HepG2 (cell line): ENCODE data around the gene SPATA25. TPM values are rescaled to one million over a fixed set of nuclear protein-coding genes. Genes with fewer than 3 reads are reported as not detected.

Experiments used
- AHDC1 ChIP-seq: sonication (generic); formaldehyde crosslinking; IDR thresholded peaks from 2 replicates; pipeline ENCODE4 v1.5.1; 2020; ENCODE audit warnings: mild to moderate bottlenecking, missing genetic modification reagents, borderline replicate concordance
- CHD4 ChIP-seq: fragments of 200-600 bp; sonication (generic); IDR thresholded peaks from 2 replicates; pipeline ENCODE4 v1.7.0; 2017; ENCODE audit warnings: mild to moderate bottlenecking, low read length, borderline replicate concordance
- NRL ChIP-seq: sonication (generic); formaldehyde crosslinking; IDR thresholded peaks from 2 replicates; pipeline ENCODE4 v1.5.0; 2020; ENCODE audit warnings: missing genetic modification reagents, mild to moderate bottlenecking, moderate library complexity, borderline replicate concordance
- TRIM24 ChIP-seq: sonication (generic); formaldehyde crosslinking; IDR thresholded peaks from 2 replicates; pipeline ENCODE4 v1.8.0; 2022; ENCODE audit warnings: mild to moderate bottlenecking, missing genetic modification reagents
- XBP1 ChIP-seq: sonication (generic); formaldehyde crosslinking; IDR thresholded peaks from 2 replicates; pipeline ENCODE4 v1.5.0; 2020; ENCODE audit warnings: missing genetic modification reagents
- ZNF3 ChIP-seq: IDR thresholded peaks from 2 replicates; pipeline ENCODE4 v1.7.0; 2017; ENCODE audit warnings: inconsistent platforms
- ZNF343 ChIP-seq: sonication (generic); formaldehyde crosslinking; IDR thresholded peaks from 2 replicates; pipeline ENCODE4 v1.4.0; 2020; ENCODE audit warnings: mild to moderate bottlenecking, missing genetic modification reagents
- ZSCAN31 ChIP-seq: sonication (generic); formaldehyde crosslinking; IDR thresholded peaks from 2 replicates; pipeline ENCODE4 v1.5.0; 2020; ENCODE audit warnings: low read depth, mild to moderate bottlenecking, missing genetic modification reagents
- polyA plus RNA-seq, 8 experiments: library from polyadenylated mRNA; depleted of rRNA in 3 of 8; stranded (reverse) in 7 of 8; unstranded in 1 of 8; fragments of >200 nt; fragmentation: Illumina TruSeq in 4 of 8; extraction: Trizol in 4 of 8; gene quantifications; 2 replicates each; pipeline versions ENCODE4 v1.2.1 to v1.2.3, GENCODE V29; 2011 to 2016; ENCODE audit warnings: low read depth in 4 of 8, missing spikeins in 1 of 8, mixed read lengths in 1 of 8; ENCODE audit not compliant: insufficient read depth in 1 of 8
- total RNA-seq, 5 experiments: library from RNA; depleted of rRNA; stranded (reverse); fragments of >200 nt; fragmentation: Illumina TruSeq; extraction: Trizol; gene quantifications; 2 replicates each; pipeline ENCODE4 v1.2.3, GENCODE V29; 2016; ENCODE audit warnings: low read depth in 1 of 5
- TF ChIP-seq, protein P1 (sequence below): sonication (generic); formaldehyde crosslinking; IDR thresholded peaks from 2 replicates; pipeline ENCODE4 v1.5.0; 2020; ENCODE audit warnings: mild to moderate bottlenecking, missing genetic modification reagents, moderate library complexity
- TF ChIP-seq, protein P2 (sequence below): sonication (generic); formaldehyde crosslinking; IDR thresholded peaks from 2 replicates; pipeline ENCODE4 v1.4.0; 2020; ENCODE audit warnings: mild to moderate bottlenecking, missing genetic modification reagents
- TF ChIP-seq, protein P3 (sequence below), 2 experiments: sonication (generic) in 1 of 2; formaldehyde crosslinking in 1 of 2; IDR thresholded peaks; 2 replicates each; pipeline versions ENCODE4 v1.4.0 to v1.6.1; 2016 to 2020; ENCODE audit warnings: borderline replicate concordance in 1 of 2, low read depth in 1 of 2, mild to moderate bottlenecking in 1 of 2, missing genetic modification reagents in 1 of 2

The SPATA25 gene
- total and polyA plus RNA-seq, 2 of the 13 experiments (the other 11 are each of a cell fraction or from before 2014, with no cell fraction given), result 4.8 to 7.6 TPM

- TF ChIP-seq AHDC1 (CRISPR knock-in tag) (no peak), ZSCAN31 (CRISPR knock-in tag) (no peak), XBP1 (no peak), TRIM24 (CRISPR knock-in tag) (no peak), ZNF343 (CRISPR knock-in tag) (no peak), NRL (CRISPR knock-in tag) (0 out of 2 replicates have a peak, but pooled peaks have one; percentile 45), CHD4 (no peak), ZNF3 (CRISPR knock-in tag) (no peak)
- TF ChIP-seq, protein P1, sequence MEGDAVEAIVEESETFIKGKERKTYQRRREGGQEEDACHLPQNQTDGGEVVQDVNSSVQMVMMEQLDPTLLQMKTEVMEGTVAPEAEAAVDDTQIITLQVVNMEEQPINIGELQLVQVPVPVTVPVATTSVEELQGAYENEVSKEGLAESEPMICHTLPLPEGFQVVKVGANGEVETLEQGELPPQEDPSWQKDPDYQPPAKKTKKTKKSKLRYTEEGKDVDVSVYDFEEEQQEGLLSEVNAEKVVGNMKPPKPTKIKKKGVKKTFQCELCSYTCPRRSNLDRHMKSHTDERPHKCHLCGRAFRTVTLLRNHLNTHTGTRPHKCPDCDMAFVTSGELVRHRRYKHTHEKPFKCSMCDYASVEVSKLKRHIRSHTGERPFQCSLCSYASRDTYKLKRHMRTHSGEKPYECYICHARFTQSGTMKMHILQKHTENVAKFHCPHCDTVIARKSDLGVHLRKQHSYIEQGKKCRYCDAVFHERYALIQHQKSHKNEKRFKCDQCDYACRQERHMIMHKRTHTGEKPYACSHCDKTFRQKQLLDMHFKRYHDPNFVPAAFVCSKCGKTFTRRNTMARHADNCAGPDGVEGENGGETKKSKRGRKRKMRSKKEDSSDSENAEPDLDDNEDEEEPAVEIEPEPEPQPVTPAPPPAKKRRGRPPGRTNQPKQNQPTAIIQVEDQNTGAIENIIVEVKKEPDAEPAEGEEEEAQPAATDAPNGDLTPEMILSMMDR, result peak; percentile 26
- TF ChIP-seq, protein P2, sequence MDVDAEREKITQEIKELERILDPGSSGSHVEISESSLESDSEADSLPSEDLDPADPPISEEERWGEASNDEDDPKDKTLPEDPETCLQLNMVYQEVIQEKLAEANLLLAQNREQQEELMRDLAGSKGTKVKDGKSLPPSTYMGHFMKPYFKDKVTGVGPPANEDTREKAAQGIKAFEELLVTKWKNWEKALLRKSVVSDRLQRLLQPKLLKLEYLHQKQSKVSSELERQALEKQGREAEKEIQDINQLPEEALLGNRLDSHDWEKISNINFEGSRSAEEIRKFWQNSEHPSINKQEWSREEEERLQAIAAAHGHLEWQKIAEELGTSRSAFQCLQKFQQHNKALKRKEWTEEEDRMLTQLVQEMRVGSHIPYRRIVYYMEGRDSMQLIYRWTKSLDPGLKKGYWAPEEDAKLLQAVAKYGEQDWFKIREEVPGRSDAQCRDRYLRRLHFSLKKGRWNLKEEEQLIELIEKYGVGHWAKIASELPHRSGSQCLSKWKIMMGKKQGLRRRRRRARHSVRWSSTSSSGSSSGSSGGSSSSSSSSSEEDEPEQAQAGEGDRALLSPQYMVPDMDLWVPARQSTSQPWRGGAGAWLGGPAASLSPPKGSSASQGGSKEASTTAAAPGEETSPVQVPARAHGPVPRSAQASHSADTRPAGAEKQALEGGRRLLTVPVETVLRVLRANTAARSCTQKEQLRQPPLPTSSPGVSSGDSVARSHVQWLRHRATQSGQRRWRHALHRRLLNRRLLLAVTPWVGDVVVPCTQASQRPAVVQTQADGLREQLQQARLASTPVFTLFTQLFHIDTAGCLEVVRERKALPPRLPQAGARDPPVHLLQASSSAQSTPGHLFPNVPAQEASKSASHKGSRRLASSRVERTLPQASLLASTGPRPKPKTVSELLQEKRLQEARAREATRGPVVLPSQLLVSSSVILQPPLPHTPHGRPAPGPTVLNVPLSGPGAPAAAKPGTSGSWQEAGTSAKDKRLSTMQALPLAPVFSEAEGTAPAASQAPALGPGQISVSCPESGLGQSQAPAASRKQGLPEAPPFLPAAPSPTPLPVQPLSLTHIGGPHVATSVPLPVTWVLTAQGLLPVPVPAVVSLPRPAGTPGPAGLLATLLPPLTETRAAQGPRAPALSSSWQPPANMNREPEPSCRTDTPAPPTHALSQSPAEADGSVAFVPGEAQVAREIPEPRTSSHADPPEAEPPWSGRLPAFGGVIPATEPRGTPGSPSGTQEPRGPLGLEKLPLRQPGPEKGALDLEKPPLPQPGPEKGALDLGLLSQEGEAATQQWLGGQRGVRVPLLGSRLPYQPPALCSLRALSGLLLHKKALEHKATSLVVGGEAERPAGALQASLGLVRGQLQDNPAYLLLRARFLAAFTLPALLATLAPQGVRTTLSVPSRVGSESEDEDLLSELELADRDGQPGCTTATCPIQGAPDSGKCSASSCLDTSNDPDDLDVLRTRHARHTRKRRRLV (CRISPR knock-in tag), result no peak
- TF ChIP-seq, protein P3, sequence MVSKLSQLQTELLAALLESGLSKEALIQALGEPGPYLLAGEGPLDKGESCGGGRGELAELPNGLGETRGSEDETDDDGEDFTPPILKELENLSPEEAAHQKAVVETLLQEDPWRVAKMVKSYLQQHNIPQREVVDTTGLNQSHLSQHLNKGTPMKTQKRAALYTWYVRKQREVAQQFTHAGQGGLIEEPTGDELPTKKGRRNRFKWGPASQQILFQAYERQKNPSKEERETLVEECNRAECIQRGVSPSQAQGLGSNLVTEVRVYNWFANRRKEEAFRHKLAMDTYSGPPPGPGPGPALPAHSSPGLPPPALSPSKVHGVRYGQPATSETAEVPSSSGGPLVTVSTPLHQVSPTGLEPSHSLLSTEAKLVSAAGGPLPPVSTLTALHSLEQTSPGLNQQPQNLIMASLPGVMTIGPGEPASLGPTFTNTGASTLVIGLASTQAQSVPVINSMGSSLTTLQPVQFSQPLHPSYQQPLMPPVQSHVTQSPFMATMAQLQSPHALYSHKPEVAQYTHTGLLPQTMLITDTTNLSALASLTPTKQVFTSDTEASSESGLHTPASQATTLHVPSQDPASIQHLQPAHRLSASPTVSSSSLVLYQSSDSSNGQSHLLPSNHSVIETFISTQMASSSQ (IDR thresholded peaks at IDR 0.05; ENCODE audit: low read depth), result no peak
- TF ChIP-seq, protein P3 (CRISPR knock-in tag; IDR thresholded peaks at IDR 0.05; ENCODE audit: borderline replicate concordance), result no peak
Observed at GRCh38 chr20:45886590-45887345, 654 bp downstream of the SPATA25 start (continued).
